Calu3 (cell line): ENCODE measurements around the gene ATP2C1. TPM values are rescaled to one million over a fixed set of nuclear protein-coding genes. Genes with fewer than 3 reads are reported as not detected.

Experiments
- BruUV-seq: library from RNA; stranded (reverse); fragments of 400-500 nt; replicated peaks from 2 replicates; lab custom pipeline; 2021; lab: Mats Ljungman, UMichigan
- CTCF ChIA-PET: fragments of 300-600 bp; sonication (Branson Sonifier 250); formaldehyde crosslinking; loops from one replicate; lab custom pipeline; 2022; ENCODE audit warnings: antibody characterized with exemption; lab: Charles Lee
- DNase-seq: peaks from one replicate; pipeline ENCODE4 v3.0.0; 2022
- H3K27ac Mint-ChIP-seq: one replicate; pipeline ENCODE4 v1.8.0; 2022; ENCODE audit warnings: mixed read lengths; ENCODE audit not compliant: unreplicated experiment
- H3K27me3 Mint-ChIP-seq: one replicate; pipeline ENCODE4 v1.8.0; 2022; ENCODE audit warnings: mixed read lengths; ENCODE audit not compliant: unreplicated experiment
- H3K36me3 Mint-ChIP-seq: one replicate; pipeline ENCODE4 v1.8.0; 2022; ENCODE audit warnings: mild to moderate bottlenecking, moderate library complexity, mixed read lengths; ENCODE audit not compliant: insufficient read depth, unreplicated experiment
- H3K4me1 Mint-ChIP-seq: one replicate; pipeline ENCODE4 v1.8.0; 2022; ENCODE audit warnings: mild to moderate bottlenecking, low read depth, mixed read lengths; ENCODE audit not compliant: unreplicated experiment
- H3K4me3 Mint-ChIP-seq: one replicate; pipeline ENCODE4 v1.8.0; 2022; ENCODE audit warnings: mild to moderate bottlenecking, low read depth, moderate library complexity, mixed read lengths; ENCODE audit not compliant: unreplicated experiment
- H3K9me3 Mint-ChIP-seq: one replicate; pipeline ENCODE4 v1.8.0; 2022; ENCODE audit warnings: low read depth, mixed read lengths; ENCODE audit not compliant: unreplicated experiment
- CTCF ChIP-seq: fragments of 200-600 bp; IDR thresholded peaks from one replicate; pipeline ENCODE4 v1.8.0; 2022; ENCODE audit warnings: antibody characterized with exemption; ENCODE audit not compliant: unreplicated experiment
- intact Hi-C: fragments of 100-400 bp; cut with micrococcal nuclease; formaldehyde crosslinking; loops from one replicate; pipeline ENCODE4 v1.10.0; 2022; ENCODE audit not compliant: unreplicated experiment
- total RNA-seq: library from RNA; stranded (reverse); gene quantifications from 2 replicates; pipeline ENCODE4 v1.2.3, GENCODE V29; 2022

The ATP2C1 gene
- total RNA-seq, 1 experiment from 2014 or later = 361 TPM

DNA sequence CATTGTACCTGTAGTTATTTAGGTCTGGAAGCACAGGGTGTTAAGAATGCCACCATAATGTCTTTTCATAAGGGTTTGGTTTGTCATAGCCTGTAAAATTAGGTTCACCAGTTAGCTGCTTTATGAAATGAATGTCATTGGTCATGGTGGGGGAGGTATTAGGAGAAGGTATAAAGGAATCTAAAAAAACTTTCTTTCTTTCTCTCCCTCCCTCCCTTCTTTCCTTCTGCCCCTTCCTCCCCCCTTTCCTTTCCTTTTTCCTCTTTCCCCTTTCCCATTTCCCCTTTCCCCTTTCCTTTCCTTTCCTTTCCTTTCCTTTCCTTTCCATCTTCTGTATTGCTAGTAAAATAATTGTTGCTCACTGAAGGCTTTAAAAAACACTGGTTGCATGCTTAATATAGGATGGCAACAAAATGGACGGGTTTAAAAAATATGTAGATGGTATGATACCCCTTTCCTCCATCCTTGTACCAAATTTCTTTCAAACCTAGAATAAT, 9.6 kb downstream of the ATP2C1 start:
- Mint-ChIP-seq H3K4me1 (peaks cover 75% of the 10 kb centered on the region), H3K9me3 (no peaks in the 10 kb centered on the region), H3K4me3 (no peak overlapping the region), H3K27me3 (no peaks in the 10 kb centered on the region), H3K27ac (no peak overlapping the region), H3K36me3 (peaks cover 6% of the 10 kb centered on the region)
- intact Hi-C loops = loop anchor here (5.0 kb wide), 1 partner anchor 34 kb away; no protein-coding TSS in a partner anchor
- no peak for DNase-seq
- BruUV-seq = no TSS peak
- TF ChIP-seq CTCF = no peak
- CTCF ChIA-PET = no interaction called here

- Mint-ChIP-seq H3K36me3 (peaks cover 6% of the 10 kb centered on the region), H3K27ac (no peak overlapping the region), H3K27me3 (no peaks in the 10 kb centered on the region), H3K9me3 (no peaks in the 10 kb centered on the region), H3K4me3 (no peak overlapping the region), H3K4me1 (peaks cover 65% of the 10 kb centered on the region)
- TF ChIP-seq CTCF = no peak
- no TSS peak for BruUV-seq
- CTCF ChIA-PET = no interaction called here
- intact Hi-C loops = loop anchor here (1.0 to 5.0 kb wide), 2 partner anchors 33 to 59 kb away; no protein-coding TSS in a partner anchor
- DNase-seq = no peak
Measured at GRCh38 chr3:130904491-130904890, 10.6 kb downstream of the ATP2C1 start.

DNA sequence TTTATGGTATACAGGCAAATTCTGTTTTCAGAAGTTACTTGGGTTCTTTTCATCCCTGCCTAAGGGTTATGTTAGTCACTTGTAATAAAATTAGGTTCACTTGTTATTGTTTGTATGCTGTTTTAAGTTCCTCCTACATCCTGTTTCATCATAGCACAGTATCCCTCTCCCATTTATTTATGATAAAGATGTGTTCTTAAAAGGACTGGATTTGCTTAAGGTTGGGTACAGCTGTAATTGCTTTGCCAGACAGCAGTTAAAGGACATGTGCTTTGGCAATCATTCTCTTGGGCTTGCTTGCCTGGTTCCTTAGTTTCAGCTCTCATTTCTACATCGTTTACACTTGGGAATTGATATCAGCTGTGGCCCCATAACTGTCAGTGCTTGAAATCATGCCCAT, 11.7 kb downstream of the ATP2C1 start:
- Mint-ChIP-seq H3K36me3 (peaks cover 6% of the 10 kb centered on the region), H3K27ac (peak overlapping the region; percentile 17), H3K9me3 (no peaks in the 10 kb centered on the region), H3K4me3 (no peak overlapping the region), H3K4me1 (peaks cover 55% of the 10 kb centered on the region), H3K27me3 (no peaks in the 10 kb centered on the region)
- no peak for DNase-seq
- no peak for TF ChIP-seq CTCF
- CTCF ChIA-PET = interaction anchor here (1.1 kb wide), 1 partner anchor 150 kb away, joined by 3 read pairs; no protein-coding TSS in a partner anchor
- BruUV-seq = no TSS peak
- intact Hi-C loops = no loop called here

DNA sequence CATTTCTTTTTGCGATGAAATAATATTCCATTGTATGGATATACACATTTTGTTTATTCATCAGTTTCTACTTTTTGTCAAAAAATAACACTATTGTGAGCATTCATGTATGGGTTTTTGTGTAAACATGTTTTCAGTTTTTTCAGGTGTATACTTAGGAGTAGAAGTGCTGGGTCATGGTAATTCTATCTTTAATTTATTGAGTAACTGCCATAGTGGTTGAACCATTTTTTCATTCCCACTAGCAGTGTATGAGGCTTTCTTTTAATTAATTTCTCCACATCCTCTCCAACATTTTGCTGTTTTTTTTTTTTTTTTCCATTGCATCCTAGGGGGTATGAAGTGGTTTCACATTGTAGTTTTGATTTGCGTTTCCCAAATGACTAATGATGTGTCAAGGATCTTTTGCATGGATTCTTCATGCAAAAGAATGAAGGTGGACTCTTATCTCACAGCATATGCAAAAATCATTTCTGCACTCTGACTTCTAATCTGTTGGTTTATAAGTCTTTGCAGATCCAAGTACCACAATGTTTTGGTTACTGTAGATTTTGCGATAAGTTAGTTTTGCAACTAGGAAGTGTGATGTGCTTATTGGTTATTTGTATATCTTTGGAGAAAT, 12.6 kb downstream of the ATP2C1 start:
- intact Hi-C loops = no loop called here
- no peak for TF ChIP-seq CTCF
- Mint-ChIP-seq H3K27ac (no peak overlapping the region), H3K4me3 (no peak overlapping the region), H3K27me3 (no peaks in the 10 kb centered on the region), H3K9me3 (peaks cover 3% of the 10 kb centered on the region), H3K4me1 (peaks cover 45% of the 10 kb centered on the region), H3K36me3 (peaks cover 10% of the 10 kb centered on the region)
- BruUV-seq = no TSS peak
- CTCF ChIA-PET = no interaction called here
- no peak for DNase-seq
